K562 (cell line): ENCODE measurements around the gene TLX2. TPM values are rescaled to one million over a fixed set of nuclear protein-coding genes. Genes with fewer than 3 reads are reported as not detected.

Source experiments
- GABPB1 ChIP-seq: sonication (generic); formaldehyde crosslinking; IDR thresholded peaks from 2 replicates; pipeline ENCODE4 v1.8.0; 2022; ENCODE audit warnings: mild to moderate bottlenecking, missing genetic modification reagents
- HDAC1 ChIP-seq, 2 experiments: fragments of 450-650 bp; IDR thresholded peaks; 2 replicates each; pipeline ENCODE4 v1.6.1; 2016 to 2017; ENCODE audit warnings: inconsistent platforms in 1 of 2, mild to moderate bottlenecking in 1 of 2, moderate library complexity in 1 of 2
- HDAC6 ChIP-seq: IDR thresholded peaks from 2 replicates; pipeline ENCODE4 v1.6.1; 2012; ENCODE audit warnings: low read depth, mild to moderate bottlenecking, control low read depth, inconsistent platforms, low read length, moderate library complexity
- HOMEZ ChIP-seq: fragments of 250-450 bp; sonication (Bioruptor Pico); IDR thresholded peaks from 2 replicates; pipeline ENCODE4 v1.4.0; 2020; ENCODE audit warnings: mild to moderate bottlenecking, moderate library complexity
- IRF9 ChIP-seq: fragments of 450-650 bp; IDR thresholded peaks from 2 replicates; pipeline ENCODE4 v1.6.1; 2016; ENCODE audit warnings: missing biosample characterization, missing genetic modification characterization
- KLF16 ChIP-seq: IDR thresholded peaks from 2 replicates; pipeline ENCODE4 v1.6.1; 2016; ENCODE audit warnings: antibody characterized with exemption
- KLF6 ChIP-seq: fragments of 250-450 bp; sonication (Bioruptor Pico); IDR thresholded peaks from 2 replicates; pipeline ENCODE4 v1.4.0; 2020; ENCODE audit warnings: mild to moderate bottlenecking, moderate library complexity, borderline replicate concordance
- NCOR1 ChIP-seq: fragments of 450-650 bp; IDR thresholded peaks from 2 replicates; pipeline ENCODE4 v1.6.1; 2016; ENCODE audit warnings: mild to moderate bottlenecking, moderate library complexity
- PURB ChIP-seq: sonication (generic); formaldehyde crosslinking; IDR thresholded peaks from 2 replicates; pipeline ENCODE4 v1.9.0; 2021; ENCODE audit warnings: low read depth, mild to moderate bottlenecking, missing genetic modification reagents
- RCOR1 ChIP-seq, 2 experiments: IDR thresholded peaks; 2 replicates each; pipeline ENCODE4 v1.6.1; 2012; ENCODE audit warnings: low read depth in 2 of 2, low read length in 2 of 2, borderline replicate concordance in 1 of 2, improper control_type of control experiment in 1 of 2
- STAT6 ChIP-seq: sonication (generic); formaldehyde crosslinking; IDR thresholded peaks from 2 replicates; pipeline ENCODE4 v1.8.1; 2023; ENCODE audit warnings: mild to moderate bottlenecking, missing genetic modification reagents
- TSHZ1 ChIP-seq: fragments of 250-450 bp; sonication (Bioruptor Pico); IDR thresholded peaks from 2 replicates; pipeline ENCODE4 v1.4.0; 2020; ENCODE audit warnings: mild to moderate bottlenecking, moderate library complexity
- ZBTB26 ChIP-seq: fragments of 450-650 bp; formaldehyde crosslinking; IDR thresholded peaks from 2 replicates; pipeline ENCODE4 v1.4.0; 2022; ENCODE audit warnings: missing genetic modification characterization
- ZBTB7A ChIP-seq: IDR thresholded peaks from 2 replicates; pipeline ENCODE4 v1.6.1; 2011; ENCODE audit warnings: low read depth, mild to moderate bottlenecking, low read length, moderate library complexity, borderline replicate concordance; ENCODE audit not compliant: control insufficient read depth
- ZC3H11A ChIP-seq: IDR thresholded peaks from 2 replicates; pipeline ENCODE4 v1.6.1; 2012; ENCODE audit warnings: low read depth, low read length, improper control_type of control experiment
- ZNF184 ChIP-seq: sonication (generic); formaldehyde crosslinking; IDR thresholded peaks from 2 replicates; pipeline ENCODE4 v1.5.0; 2020; ENCODE audit warnings: missing genetic modification reagents
- ZNF3 ChIP-seq: fragments of 250-450 bp; sonication (Bioruptor Pico); IDR thresholded peaks from 2 replicates; pipeline ENCODE4 v1.5.0; 2021; ENCODE audit warnings: mild to moderate bottlenecking, moderate library complexity
- polyA plus RNA-seq, 8 experiments: library from polyadenylated mRNA; depleted of rRNA in 4 of 8; stranded (reverse) in 5 of 8; unstranded in 3 of 8; fragments of >200 nt; fragmentation: Nextera tagmentation in 2 of 8; fragmentation: Illumina TruSeq in 1 of 8; extraction: Ambion mirVana in 2 of 8; extraction: Trizol in 1 of 8; gene quantifications; 2 replicates each; pipeline versions ENCODE4 v1.2.1 to v1.2.3, GENCODE V29; 2011 to 2014; ENCODE audit warnings: inconsistent platforms in 1 of 8, missing spikeins in 1 of 8
- total RNA-seq, 7 experiments: library from RNA; depleted of rRNA in 6 of 7; stranded (reverse); fragments of >200 nt in 6 of 7; fragmentation: Illumina TruSeq in 2 of 7; extraction: Trizol in 2 of 7; gene quantifications; 2 replicates each; pipeline versions ENCODE4 v1.2.1 to v1.2.3, GENCODE V29; 2011 to 2021; ENCODE audit warnings: low replicate concordance in 1 of 7

The TLX2 gene
- total and polyA plus RNA-seq, 9 of the 15 experiments (the other 6 are each of a cell fraction or from before 2014, with no cell fraction given) = not detected

- TF ChIP-seq GABPB1 (CRISPR knock-in tag) = peak; percentile 95
- no peak for TF ChIP-seq PURB (CRISPR knock-in tag)
- peak in 1 of 2 experiments; percentile 52; a peak in 2 of 4 replicates for TF ChIP-seq RCOR1 (IDR thresholded peaks at IDR 0.05; ENCODE audit: borderline replicate concordance in 1 of 2, low read depth in 2 of 2, low read length in 2 of 2)
- peak; percentile 34; the same call in 1 of the 2 replicates for TF ChIP-seq NCOR1
- 0 out of 2 replicates have a peak, but pooled peaks have one; percentile 55 for TF ChIP-seq STAT6
- no peak for TF ChIP-seq IRF9 (tag)
- no peak for TF ChIP-seq ZNF184 (CRISPR knock-in tag)
- TF ChIP-seq ZNF3 (CRISPR knock-in tag) = no peak
- TF ChIP-seq KLF16 = no peak
- no peak for TF ChIP-seq HDAC6
- TF ChIP-seq HOMEZ = no peak
- no peak for TF ChIP-seq ZC3H11A
- TF ChIP-seq ZBTB7A = peak; percentile 92
- TF ChIP-seq HDAC1 (IDR thresholded peaks at IDR 0.05) = peak in 1 of 2 experiments; percentile 89; a peak in 2 of 4 replicates
- TF ChIP-seq TSHZ1 (CRISPR knock-in tag) = no peak
- 0 out of 2 replicates have a peak, but pooled peaks have one; percentile 2 for TF ChIP-seq KLF6 (CRISPR knock-in tag)
- TF ChIP-seq ZBTB26 (CRISPR knock-in tag) = no peak
Observed at GRCh38 chr2:74507145-74507925, 6.9 kb upstream of the TLX2 start, which contains the start of gene PCGF1 (continued).
